ENCODE measurements around the gene KDELR1. TPM values are rescaled to one million over a fixed set of nuclear protein-coding genes. Genes with fewer than 3 reads are reported as not detected.

Gene KDELR1
- total RNA-seq, 1 experiment from 2014 or later, result 198 TPM

- no peak overlapping the region for H4K91ac ChIP-seq (ENCODE audit: insufficient read length, low read depth, low read length)
- H3K4ac ChIP-seq (ENCODE audit: low read depth, low read length), result no peak overlapping the region
- no peaks in the 10 kb centered on the region for H3K9me3 ChIP-seq (ENCODE audit: control insufficient read depth, low read depth, low read length)
- H3K79me2 ChIP-seq (ENCODE audit: insufficient read depth, low read length), result peaks cover 11% of the 10 kb centered on the region; the same call in 1 of the 2 replicates
- H2AFZ ChIP-seq (ENCODE audit: low read length), result no peak overlapping the region
- H3K56ac ChIP-seq (ENCODE audit: insufficient read length, low read depth, low read length), result no peak overlapping the region
- no peak overlapping the region for H2BK5ac ChIP-seq (ENCODE audit: insufficient read length, low read length)
- H2BK20ac ChIP-seq (ENCODE audit: low read depth, low read length, poor library complexity, severe bottlenecking), result no peak overlapping the region
- H2BK15ac ChIP-seq (ENCODE audit: low read depth, low read length), result no peak overlapping the region
- peaks cover 6% of the 10 kb centered on the region for H3K23me2 ChIP-seq (ENCODE audit: insufficient read length, low read depth, low read length, poor library complexity, severe bottlenecking)
- no peaks in the 10 kb centered on the region for H4K20me1 ChIP-seq (ENCODE audit: control insufficient read depth, insufficient read depth, insufficient read length)
- H4K8ac ChIP-seq (replicated peaks; ENCODE audit: insufficient read length, low read depth, low read length), result no peak overlapping the region
- peaks cover 10% of the 10 kb centered on the region; the same call in 1 of the 2 replicates for H3K4me1 ChIP-seq (ENCODE audit: insufficient read depth, low read length)
- no peak overlapping the region for H4K5ac ChIP-seq (ENCODE audit: insufficient read length, low read depth, low read length)
- H3K4me2 ChIP-seq (ENCODE audit: insufficient read depth, insufficient read length, low read length), result no peak overlapping the region
- H3K27ac Mint-ChIP-seq, result peak overlapping the region in 2 of 3 experiments; percentile 58 to 92; a peak in 3 of 7 replicates
- H3K23ac ChIP-seq (ENCODE audit: insufficient read length, low read depth, low read length), result no peak overlapping the region
- peak overlapping the region in 1 of 2 experiments; percentile 47; a peak in 1 of 5 replicates for H3K4me3 Mint-ChIP-seq
- no peaks in the 10 kb centered on the region for H3K27me3 Mint-ChIP-seq (ENCODE audit: low read depth)
- no peak overlapping the region for H2BK120ac ChIP-seq (ENCODE audit: low read depth, low read length, poor library complexity, severe bottlenecking)
- no peaks in the 10 kb centered on the region; a peak in 1 of 5 replicates for H3K9me3 Mint-ChIP-seq
- H3K27ac ChIP-seq (ENCODE audit: insufficient read length, low read depth, low read length), result no peak overlapping the region
- peak; percentile 86 for DNase-seq
- H3K18ac ChIP-seq (ENCODE audit: insufficient read length, low read depth, low read length), result no peak overlapping the region
- H3K27me3 ChIP-seq (ENCODE audit: insufficient read depth, low read length), result no peaks in the 10 kb centered on the region
- TF ChIP-seq CTCF (conservative IDR thresholded peaks at IDR 0.05), result no peak
- H2AK5ac ChIP-seq (ENCODE audit: insufficient read length, low read length), result no peak overlapping the region
- peaks cover 0 to 4% (median 2%) of the 10 kb centered on the region in 3 experiments; a peak in 4 of 7 replicates for H3K36me3 Mint-ChIP-seq (ENCODE audit: insufficient read depth in 1 of 3, low read depth in 3 of 3)
- H3K4me1 Mint-ChIP-seq, result peaks cover 42 to 55% of the 10 kb centered on the region in 2 experiments
- no peak overlapping the region for H3T11ph ChIP-seq (ENCODE audit: low read length)
- no peak overlapping the region for H2BK12ac ChIP-seq (ENCODE audit: insufficient read length, low read depth, low read length)
- H3K9ac ChIP-seq (ENCODE audit: extremely low read depth, insufficient read length, low read length), result no peak overlapping the region
- peaks cover 6% of the 10 kb centered on the region for H3K79me1 ChIP-seq (ENCODE audit: insufficient read depth, low read depth, low read length, poor library complexity, severe bottlenecking)
- WGBS (ENCODE audit: extremely low coverage, insufficient read length, low lambda C conversion rate), result no CpG with 5 or more reads among the region's 3 CpGs
- no peak overlapping the region for H3K14ac ChIP-seq (ENCODE audit: insufficient read depth, low read length)
Measured at GRCh38 chr19:48403606-48404005, 12.3 kb upstream of the KDELR1 start.
